ENCODE measurements around the gene FICD. TPM values are rescaled to one million over a fixed set of nuclear protein-coding genes. Genes with fewer than 3 reads are reported as not detected.
"Not testable (repeated sequence)": the region's sequence is repeated elsewhere in the genome, so short reads cannot be mapped to it uniquely, and the experiment has no call there.

FICD gene
- total RNA-seq, 1 donor from 2014 or later: 30.8 TPM

DNA sequence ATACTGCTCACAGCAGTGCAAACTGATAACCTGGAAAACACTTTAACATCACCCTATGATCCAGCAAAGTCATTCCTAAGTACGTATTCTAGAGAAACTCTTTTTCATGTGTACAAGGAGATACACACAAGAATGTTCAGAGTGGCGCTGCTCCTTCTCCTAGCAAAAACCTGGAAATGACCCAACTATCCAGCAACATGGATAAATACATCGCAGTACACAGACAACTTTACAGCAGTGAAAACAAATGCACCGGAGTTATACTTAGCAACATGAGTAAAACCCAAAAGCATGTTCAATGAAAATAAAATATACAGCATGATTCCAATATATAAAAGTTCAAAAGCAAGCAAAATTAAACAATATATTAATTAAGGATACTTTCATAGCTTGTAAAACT lies 27.2 kb downstream of the FICD start:
- TF ChIP-seq, protein P1, sequence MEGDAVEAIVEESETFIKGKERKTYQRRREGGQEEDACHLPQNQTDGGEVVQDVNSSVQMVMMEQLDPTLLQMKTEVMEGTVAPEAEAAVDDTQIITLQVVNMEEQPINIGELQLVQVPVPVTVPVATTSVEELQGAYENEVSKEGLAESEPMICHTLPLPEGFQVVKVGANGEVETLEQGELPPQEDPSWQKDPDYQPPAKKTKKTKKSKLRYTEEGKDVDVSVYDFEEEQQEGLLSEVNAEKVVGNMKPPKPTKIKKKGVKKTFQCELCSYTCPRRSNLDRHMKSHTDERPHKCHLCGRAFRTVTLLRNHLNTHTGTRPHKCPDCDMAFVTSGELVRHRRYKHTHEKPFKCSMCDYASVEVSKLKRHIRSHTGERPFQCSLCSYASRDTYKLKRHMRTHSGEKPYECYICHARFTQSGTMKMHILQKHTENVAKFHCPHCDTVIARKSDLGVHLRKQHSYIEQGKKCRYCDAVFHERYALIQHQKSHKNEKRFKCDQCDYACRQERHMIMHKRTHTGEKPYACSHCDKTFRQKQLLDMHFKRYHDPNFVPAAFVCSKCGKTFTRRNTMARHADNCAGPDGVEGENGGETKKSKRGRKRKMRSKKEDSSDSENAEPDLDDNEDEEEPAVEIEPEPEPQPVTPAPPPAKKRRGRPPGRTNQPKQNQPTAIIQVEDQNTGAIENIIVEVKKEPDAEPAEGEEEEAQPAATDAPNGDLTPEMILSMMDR (IDR thresholded peaks at IDR 0.05): no peak
- Histone ChIP-seq H3K36me3 (peaks cover 44 to 76% of the 10 kb centered on the region in 2 donors), H3K4me1 (no peaks in the 10 kb centered on the region), H3K27me3 (no peaks in the 10 kb centered on the region), H3K9me3 (no peaks in the 10 kb centered on the region), H3K4me3 (no peak overlapping the region), H3K27ac (no peak overlapping the region)
- no peak for DNase-seq (ENCODE audit: low spot score in 2 of 2)
- intact Hi-C loops (cut with DNase I): no loop called here

DNA sequence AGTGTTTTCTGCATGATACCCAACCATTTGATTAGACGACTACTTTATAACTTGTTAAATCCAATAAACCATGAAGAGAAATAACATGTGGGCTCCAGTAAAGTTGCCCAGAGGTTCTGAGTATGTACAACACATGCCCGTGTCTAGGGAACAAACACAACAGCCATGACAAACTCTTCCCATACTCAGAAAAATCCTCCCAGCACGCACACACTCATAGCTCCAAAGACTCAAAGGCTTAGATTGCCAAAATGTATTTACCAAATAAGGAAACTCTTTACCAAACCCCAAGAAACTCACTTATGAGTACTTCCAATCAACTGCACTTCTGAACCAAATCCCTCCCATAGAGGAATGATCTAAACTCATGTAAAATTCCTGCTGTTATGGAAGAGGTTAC lies 28.6 kb downstream of the FICD start:
- Histone ChIP-seq H3K27me3 (no peaks in the 10 kb centered on the region), H3K4me1 (no peaks in the 10 kb centered on the region), H3K27ac (no peak overlapping the region), H3K9me3 (no peaks in the 10 kb centered on the region), H3K4me3 (no peak overlapping the region), H3K36me3 (peaks cover 46 to 76% of the 10 kb centered on the region in 2 donors)
- TF ChIP-seq, protein P1 (IDR thresholded peaks at IDR 0.05): no peak
- intact Hi-C loops (cut with DNase I): no loop called here
- no peak for DNase-seq (ENCODE audit: low spot score in 2 of 2)

DNA sequence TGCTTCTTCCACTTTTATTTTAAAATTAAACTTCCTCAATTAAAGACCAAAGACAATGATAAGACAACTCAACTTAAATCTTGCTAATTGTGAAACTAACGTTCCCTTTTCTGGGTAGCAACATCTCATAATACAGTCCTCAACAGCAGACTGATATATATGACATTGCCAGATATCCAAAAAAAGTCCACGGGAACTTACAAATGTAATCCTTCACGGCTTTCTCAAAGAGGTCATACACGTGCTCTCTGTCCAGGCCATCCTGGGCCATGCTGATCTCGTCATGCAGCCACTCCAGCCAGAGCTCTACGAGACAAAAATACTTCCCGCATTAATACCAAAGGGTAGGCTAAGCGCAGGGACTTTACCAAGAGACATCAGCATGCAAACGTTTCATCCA lies 32.6 kb downstream of the FICD start:
- TF ChIP-seq, protein P1 (IDR thresholded peaks at IDR 0.05): no peak
- Histone ChIP-seq H3K4me3 (no peak overlapping the region), H3K36me3 (peaks cover 41 to 62% of the 10 kb centered on the region in 2 donors), H3K27ac (no peak overlapping the region), H3K9me3 (no peaks in the 10 kb centered on the region), H3K27me3 (no peaks in the 10 kb centered on the region), H3K4me1 (peaks cover 0 to under 1% of the 10 kb centered on the region in 2 donors)
- peak in 1 of 2 donors; percentile 46 for DNase-seq (ENCODE audit: low spot score in 2 of 2)
- intact Hi-C loops (cut with DNase I): no loop called here

DNA sequence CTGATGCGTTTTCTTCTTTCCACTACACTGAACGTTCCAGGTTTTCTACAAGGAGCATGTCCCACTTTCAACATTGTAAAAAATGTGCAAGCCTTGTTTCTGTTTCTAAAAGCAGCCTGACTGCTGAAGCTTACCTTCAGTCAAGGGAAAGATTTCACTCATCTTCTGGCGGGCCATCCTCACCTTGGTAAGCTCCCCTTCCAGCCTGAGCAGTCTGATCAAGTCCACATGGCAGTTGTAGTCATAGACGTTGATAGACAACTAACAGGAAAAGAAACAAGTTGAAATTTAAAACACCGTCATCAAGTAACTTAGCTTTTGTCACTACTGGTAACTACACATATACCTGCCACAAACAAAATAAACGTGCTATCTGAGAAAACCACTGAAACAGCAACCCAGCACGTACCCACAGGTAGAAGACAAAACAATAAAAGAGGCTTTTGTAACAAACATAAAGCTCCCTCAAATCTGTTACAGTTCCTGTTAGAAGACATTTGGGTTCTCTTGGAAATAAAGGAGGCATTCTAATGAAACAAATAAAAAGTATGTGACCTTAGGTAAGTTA lies 34.0 kb downstream of the FICD start:
- peaks cover 32 to 49% of the 10 kb centered on the region in 2 donors for H3K36me3 ChIP-seq
- DNase-seq (ENCODE audit: low spot score in 2 of 2): no peak
- intact Hi-C loops (cut with DNase I): no loop called here

DNA sequence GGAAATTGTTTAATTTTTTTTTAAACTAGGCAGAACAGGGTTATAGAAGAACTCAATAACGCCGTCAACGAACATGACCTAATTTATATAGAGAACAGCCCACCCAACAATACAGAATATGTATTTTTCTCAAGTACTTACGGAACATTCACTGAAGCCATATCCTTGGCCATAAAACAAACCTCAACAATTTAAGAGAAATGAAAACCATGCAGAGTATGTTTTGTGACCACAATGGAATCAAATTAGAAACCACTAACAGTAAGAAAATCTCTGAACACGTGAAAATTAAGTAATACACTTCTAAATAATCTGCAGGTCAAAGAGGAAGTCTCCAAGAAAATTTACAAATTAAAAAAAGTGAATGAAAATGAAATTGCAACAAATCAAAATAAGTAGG lies 36.5 kb downstream of the FICD start:
- no peak for DNase-seq (ENCODE audit: low spot score in 2 of 2)
- intact Hi-C loops (cut with DNase I): no loop called here
- Histone ChIP-seq H3K27me3 (no peaks in the 10 kb centered on the region), H3K4me1 (peaks cover 0 to 2% of the 10 kb centered on the region in 2 donors), H3K4me3 (no peak overlapping the region), H3K27ac (no peak overlapping the region), H3K36me3 (peaks cover 16 to 25% of the 10 kb centered on the region in 2 donors), H3K9me3 (no peaks in the 10 kb centered on the region)
- TF ChIP-seq, protein P1 (IDR thresholded peaks at IDR 0.05): no peak

More for the DNA sequence above, 34.0 kb downstream of the FICD start:
- Histone ChIP-seq H3K4me1 (peaks cover 0 to 2% of the 10 kb centered on the region in 2 donors), H3K4me3 (no peak overlapping the region), H3K27me3 (no peaks in the 10 kb centered on the region), H3K9me3 (no peaks in the 10 kb centered on the region), H3K27ac (no peak overlapping the region)
- TF ChIP-seq, protein P1 (IDR thresholded peaks at IDR 0.05): no peak

DNA sequence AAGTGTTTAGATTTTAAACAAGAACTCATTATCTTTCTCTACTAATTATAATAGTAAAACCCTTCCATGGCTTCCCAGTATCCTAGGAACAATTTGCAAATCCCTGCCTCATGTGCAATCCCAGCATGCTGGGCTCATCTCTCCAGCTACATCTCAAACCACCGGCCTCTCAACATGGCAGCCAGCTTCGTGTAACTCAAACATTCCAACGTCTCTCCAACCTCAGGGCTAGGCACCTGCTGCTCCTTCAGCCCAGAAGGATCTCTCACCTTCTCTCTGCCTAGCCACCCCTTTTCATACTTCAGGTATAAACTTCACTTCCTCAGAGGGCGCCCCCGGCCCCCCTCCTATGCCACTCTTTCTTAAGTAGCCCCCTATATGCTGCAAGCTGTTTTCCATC lies 38.7 kb downstream of the FICD start:
- Histone ChIP-seq H3K27ac (no peak overlapping the region), H3K36me3 (peaks cover 0 to 13% of the 10 kb centered on the region in 2 donors), H3K4me1 (peaks cover 0 to 11% of the 10 kb centered on the region in 2 donors), H3K27me3 (no peaks in the 10 kb centered on the region), H3K4me3 (no peak overlapping the region), H3K9me3 (no peaks in the 10 kb centered on the region)
- DNase-seq (ENCODE audit: low spot score in 2 of 2): peak in 1 of 2 donors; percentile 37
- TF ChIP-seq, protein P1 (IDR thresholded peaks at IDR 0.05): no peak
- intact Hi-C loops (cut with DNase I): no loop called here

DNA sequence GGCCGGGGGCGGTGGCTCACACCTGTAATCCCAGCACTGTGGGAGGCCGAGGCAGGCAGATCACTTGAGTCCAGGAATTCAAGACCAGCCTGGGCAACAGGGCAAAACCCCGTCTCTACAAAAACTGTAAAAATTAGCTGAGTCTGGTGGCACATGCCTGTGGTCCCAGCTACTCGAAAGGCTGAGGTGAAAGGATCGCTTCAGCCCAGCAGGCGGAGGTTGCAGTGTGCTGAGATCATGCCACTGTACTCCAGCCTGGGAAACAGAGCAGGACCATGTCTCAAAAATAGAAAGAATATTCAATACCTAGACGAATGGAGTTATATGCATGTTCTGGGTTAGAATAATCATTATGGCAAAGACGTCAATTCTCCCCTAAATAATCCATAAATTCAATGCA lies 40.3 kb downstream of the FICD start:
- H3K27me3 ChIP-seq; H3K27ac ChIP-seq; intact Hi-C loops (cut with DNase I); H3K9me3 ChIP-seq; H3K4me3 ChIP-seq: not testable (repeated sequence)
- Histone ChIP-seq H3K4me1 (peaks cover 7 to 23% of the 10 kb centered on the region in 2 donors), H3K36me3 (peaks cover 0 to 11% of the 10 kb centered on the region in 2 donors)
- peak in 1 of 2 donors; percentile 45 for DNase-seq (ENCODE audit: low spot score in 2 of 2)

Data from ascending aorta (tissue), 2 donors.